A549 (cell line): Measurements from ENCODE around the gene KRTAP12-2. TPM values are rescaled to one million over a fixed set of nuclear protein-coding genes. Genes with fewer than 3 reads are reported as not detected.
"Not testable (repeated sequence)": the region's sequence is repeated elsewhere in the genome, so short reads cannot be mapped to it uniquely, and the experiment has no call there.

Experiments
- ATAC-seq, 2 experiments: fragments of 200-7000 bp in 1 of 2; fragments of >200 bp in 1 of 2; cut with Nextera tagmentation in 1 of 2; cut with Tn5 transposase in 1 of 2; 3 replicates each; pipeline versions ENCODE4 v1.8.0 to v1.9.1; 2018 to 2020; ENCODE audit warnings: mild to moderate bottlenecking in 1 of 2, moderate library complexity in 1 of 2
- CTCF ChIA-PET: fragments of 300-600 bp; sonication (Branson Sonifier 250); formaldehyde crosslinking; extraction: SDS; loops from one replicate; lab custom pipeline; 2021; ENCODE audit warnings: antibody characterized with exemption, inconsistent platforms; lab: Yijun Ruan, JAX
- POLR2A ChIA-PET: fragments of 350-600 bp; formaldehyde crosslinking; extraction: SDS; loops from one replicate; lab custom pipeline; 2021; ENCODE audit warnings: antibody characterized with exemption, inconsistent platforms; lab: Yijun Ruan, JAX
- DNase-seq, 2 experiments: peaks; one replicate each; pipeline versions ENCODE4 v3.0.0 to v3.0.0-alpha.2; 2011 to 2016; ENCODE audit warnings: low read depth in 1 of 2, low spot score in 1 of 2
- FAIRE-seq: peaks from 2 replicates; lab custom pipeline; 2011; peaks lifted over from hg19 to GRCh38; lab: Jason Lieb, UNC
- H3K27ac ChIP-seq, 2 experiments: fragments of >200 bp; sonication (Bioruptor Twin); formaldehyde crosslinking; 3 replicates each; pipeline ENCODE4 v1.5.1; 2016 to 2017
- H3K4me1 ChIP-seq: fragments of >200 bp; sonication (Bioruptor Twin); formaldehyde crosslinking; 3 replicates; pipeline ENCODE4 v1.6.1; 2016
- H3K4me2 ChIP-seq: fragments of >200 bp; sonication (Bioruptor Twin); formaldehyde crosslinking; 3 replicates; pipeline ENCODE4 v1.6.1; 2016
- H3K4me3 ChIP-seq: fragments of >200 bp; sonication (Bioruptor Twin); formaldehyde crosslinking; 3 replicates; pipeline ENCODE4 v1.5.1; 2016
- H3K9me3 ChIP-seq: fragments of >200 bp; sonication (Bioruptor Twin); formaldehyde crosslinking; 3 replicates; pipeline ENCODE4 v1.6.1; 2016
- EHF ChIP-seq: fragments of 250-450 bp; sonication (Bioruptor Pico); IDR thresholded peaks from 2 replicates; pipeline ENCODE4 v1.5.0; 2020; ENCODE audit warnings: mild to moderate bottlenecking
- EHMT2 ChIP-seq: fragments of 200-600 bp; sonication (generic); IDR thresholded peaks from 2 replicates; pipeline ENCODE4 v1.6.1; 2016; ENCODE audit warnings: antibody characterized with exemption, low read depth, mild to moderate bottlenecking, moderate library complexity
- FOXS1 ChIP-seq: fragments of 250-450 bp; sonication (Bioruptor Pico); IDR thresholded peaks from 2 replicates; pipeline ENCODE4 v1.5.0; 2020; ENCODE audit warnings: mild to moderate bottlenecking, moderate library complexity
- HDAC2 ChIP-seq: fragments of 200-600 bp; sonication (generic); IDR thresholded peaks from 2 replicates; pipeline ENCODE4 v1.6.1; 2016
- HOXB13 ChIP-seq: fragments of 250-450 bp; sonication (Bioruptor Pico); IDR thresholded peaks from 2 replicates; pipeline ENCODE4 v1.5.0; 2020; ENCODE audit warnings: low read depth, mild to moderate bottlenecking, moderate library complexity
- NR3C1 ChIP-seq: fragments of >200 bp; sonication (Bioruptor Twin); formaldehyde crosslinking; IDR thresholded peaks from 3 replicates; pipeline ENCODE4 v1.6.1; 2017
- PHF8 ChIP-seq: fragments of 200-600 bp; sonication (generic); IDR thresholded peaks from 2 replicates; pipeline ENCODE4 v1.6.1; 2016; ENCODE audit warnings: low read depth, mild to moderate bottlenecking, antibody characterized with exemption, moderate library complexity, borderline replicate concordance
- POLR2AphosphoS2 ChIP-seq: conservative IDR thresholded peaks from 2 replicates; pipeline ENCODE4 v1.6.1; 2012; ENCODE audit warnings: low read length, improper control_type of control experiment, inconsistent platforms
- SMC3 ChIP-seq: fragments of >200 bp; sonication (Bioruptor Twin); formaldehyde crosslinking; IDR thresholded peaks from 3 replicates; pipeline ENCODE4 v1.6.1; 2018; ENCODE audit warnings: inconsistent platforms
- TP53 ChIP-seq: fragments of 250-450 bp; sonication (Bioruptor Pico); IDR thresholded peaks from 2 replicates; pipeline ENCODE4 v1.5.0; 2021; ENCODE audit warnings: mild to moderate bottlenecking, moderate library complexity
- ZSCAN20 ChIP-seq: fragments of 250-450 bp; sonication (Bioruptor Pico); IDR thresholded peaks from 2 replicates; pipeline ENCODE4 v1.8.0; 2022; ENCODE audit warnings: mild to moderate bottlenecking, moderate library complexity
- WGBS: methylation state at CpG from one replicate; pipeline ENCODE4 v1.1.6; 2017; ENCODE audit errors: missing lambda C conversion rate; 5-methylcytosine and 5-hydroxymethylcytosine counted together
- polyA plus RNA-seq, 4 experiments: library from polyadenylated mRNA; depleted of rRNA in 3 of 4; stranded (reverse); fragments of >200 nt; fragmentation: RNase III in 1 of 4; extraction: RNeasy Plus Mini Kit Qiagen cat#74134 plus additional on column Dnase treatment in 1 of 4; gene quantifications; 2 replicates in 3 of 4; 3 replicates in 1 of 4; pipeline ENCODE4 v1.2.3, GENCODE V29; 2011 to 2017
- TF ChIP-seq, protein P1 (sequence below): fragments of 150-350 bp; IDR thresholded peaks from 2 replicates; pipeline ENCODE4 v1.6.1; 2014; ENCODE audit warnings: low read depth, mild to moderate bottlenecking, low read length

Gene KRTAP12-2
- polyA plus RNA-seq, 2 of the 4 experiments (the other 2 are of a cell fraction) = not detected

DNA sequence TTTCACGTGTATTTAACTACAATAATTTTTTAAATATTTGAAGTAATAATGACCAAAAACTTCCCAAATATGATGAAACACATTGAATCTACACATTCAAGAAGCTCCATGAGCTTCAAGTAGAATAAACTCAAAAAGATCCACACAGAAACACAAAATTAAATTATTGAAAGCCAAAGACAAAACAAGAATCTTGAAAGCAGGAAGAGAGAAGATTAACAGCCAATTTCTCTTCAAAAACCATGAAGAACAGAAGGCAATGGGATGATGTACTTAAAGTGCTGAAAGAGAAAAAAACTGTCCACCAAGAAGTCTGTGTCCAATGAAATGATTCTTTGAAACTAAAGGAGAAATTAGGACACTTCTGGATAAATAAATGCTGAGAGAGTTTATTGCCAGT is 34.7 kb downstream of the KRTAP12-2 start:
- H3K4me3 ChIP-seq = no peak overlapping the region
- no peak for ATAC-seq
- no peak for DNase-seq
- peaks cover 6% of the 10 kb centered on the region; the same call in 2 of the 3 replicates for H3K9me3 ChIP-seq
- ChIA-PET CTCF (no interaction called here), POLR2A (interaction anchor here (0.6 kb wide), 1 partner anchor 133 kb away, joined by 3 read pairs; no protein-coding TSS in a partner anchor)
- no peaks in the 10 kb centered on the region for H3K4me1 ChIP-seq
- no peak for FAIRE-seq
- WGBS = 0% methylated on average over 1 of the region's 1 CpG
- no peak overlapping the region for H3K27ac ChIP-seq
- H3K4me2 ChIP-seq = no peak overlapping the region
- TF ChIP-seq, protein P1, sequence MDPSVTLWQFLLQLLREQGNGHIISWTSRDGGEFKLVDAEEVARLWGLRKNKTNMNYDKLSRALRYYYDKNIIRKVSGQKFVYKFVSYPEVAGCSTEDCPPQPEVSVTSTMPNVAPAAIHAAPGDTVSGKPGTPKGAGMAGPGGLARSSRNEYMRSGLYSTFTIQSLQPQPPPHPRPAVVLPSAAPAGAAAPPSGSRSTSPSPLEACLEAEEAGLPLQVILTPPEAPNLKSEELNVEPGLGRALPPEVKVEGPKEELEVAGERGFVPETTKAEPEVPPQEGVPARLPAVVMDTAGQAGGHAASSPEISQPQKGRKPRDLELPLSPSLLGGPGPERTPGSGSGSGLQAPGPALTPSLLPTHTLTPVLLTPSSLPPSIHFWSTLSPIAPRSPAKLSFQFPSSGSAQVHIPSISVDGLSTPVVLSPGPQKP = no peak
- TF ChIP-seq EHF (CRISPR knock-in tag) (no peak), HDAC2 (no peak), SMC3 (no peak), HOXB13 (CRISPR knock-in tag) (no peak), ZSCAN20 (CRISPR knock-in tag) (no peak), FOXS1 (no peak), PHF8 (no peak), TP53 (CRISPR knock-in tag) (no peak), NR3C1 (no peak)

DNA sequence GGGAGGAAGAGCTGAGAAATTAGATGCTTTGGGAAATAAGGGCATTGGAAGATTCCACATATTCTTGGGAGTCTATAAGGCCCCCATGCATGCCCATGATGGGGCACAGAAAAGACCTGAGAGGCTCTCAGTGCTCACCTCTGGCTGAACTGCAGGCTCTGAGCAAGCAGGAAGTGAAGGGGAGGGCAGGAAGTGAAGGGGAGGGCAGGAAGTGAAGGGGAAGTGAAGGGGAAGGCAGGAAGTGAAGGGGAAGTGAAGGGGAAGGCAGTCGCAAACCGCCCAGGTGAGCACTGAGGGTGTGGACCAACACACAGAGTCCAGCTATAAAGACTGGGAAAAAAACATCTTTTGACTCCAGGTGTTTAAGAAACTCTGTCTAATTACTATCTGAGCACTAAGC is 36.3 kb downstream of the KRTAP12-2 start:
- no peaks in the 10 kb centered on the region for H3K4me1 ChIP-seq
- no peak for ATAC-seq
- TF ChIP-seq POLR2AphosphoS2 = no peak
- TF ChIP-seq, all 56 proteins: peak for 0
- POLR2A ChIA-PET = no interaction called here
- CTCF ChIA-PET = no interaction called here
- no peak for FAIRE-seq
- Histone ChIP-seq H3K27ac (no peak overlapping the region), H3K9me3 (peaks cover 6% of the 10 kb centered on the region; the same call in 2 of the 3 replicates), H3K4me2 (no peak overlapping the region), H3K4me3 (no peak overlapping the region)
- DNase-seq = no peak
- 89% methylated on average over 2 of the region's 2 CpGs for WGBS

DNA sequence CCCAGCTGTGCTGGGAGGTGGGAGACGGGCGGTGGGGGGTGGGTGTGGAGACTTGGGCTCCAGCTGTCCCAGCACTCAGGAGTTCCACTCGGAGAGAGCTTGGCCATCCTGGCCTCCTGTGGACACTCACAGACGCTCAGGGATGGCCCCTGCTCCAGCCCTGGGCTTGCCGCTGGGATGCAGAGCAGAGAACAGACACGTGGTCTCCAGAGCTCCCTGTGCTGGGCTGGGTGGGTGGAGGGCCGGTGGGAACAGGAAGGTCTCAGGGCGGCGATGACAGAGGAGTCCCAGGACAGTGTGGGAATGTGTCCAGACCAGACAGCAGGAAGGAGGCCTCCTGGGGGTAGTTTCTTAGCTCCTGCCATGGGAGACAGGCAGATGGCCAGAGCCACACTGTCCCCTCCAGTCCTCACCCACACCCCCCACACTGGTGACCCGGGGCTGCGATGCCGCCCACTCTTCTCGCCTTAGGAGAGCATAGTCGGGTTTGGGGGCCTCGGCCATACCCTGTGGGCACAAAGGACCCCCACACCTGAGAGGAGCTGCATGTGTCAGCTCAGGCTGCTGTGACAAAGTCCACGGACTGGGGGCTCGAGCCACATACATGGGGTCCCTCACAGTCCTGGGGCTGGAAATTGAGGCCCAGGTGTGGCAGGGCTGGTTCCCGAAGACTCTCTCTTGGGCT is 37.9 kb downstream of the KRTAP12-2 start:
- CTCF ChIA-PET = no interaction called here
- no peak for ATAC-seq
- TF ChIP-seq TP53 (CRISPR knock-in tag) (no peak), EHMT2 (no peak)

DNA sequence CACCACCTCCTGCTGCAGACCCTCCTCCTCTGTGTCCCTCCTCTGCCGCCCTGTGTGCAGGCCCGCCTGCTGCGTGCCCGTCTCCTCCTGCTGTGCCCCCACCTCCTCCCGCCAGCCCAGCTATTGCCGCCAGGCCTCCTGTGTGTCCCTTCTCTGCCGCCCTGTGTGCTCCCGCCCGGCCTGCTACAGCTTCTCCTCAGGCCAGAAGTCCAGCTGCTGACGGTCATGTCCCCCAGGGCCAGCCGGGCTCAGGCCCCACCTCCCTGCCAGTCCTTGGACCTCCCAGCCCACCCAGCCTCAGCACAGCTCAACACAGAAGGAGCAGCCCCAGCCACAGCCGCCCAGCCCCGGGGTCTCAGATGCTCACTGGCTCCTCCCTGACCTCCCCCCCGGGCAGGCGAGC is 38.9 kb downstream of the KRTAP12-2 start:
- 40% methylated on average over 1 of the region's 15 CpGs for WGBS
- POLR2A ChIA-PET, H3K27ac ChIP-seq, ATAC-seq, DNase-seq, FAIRE-seq, H3K4me1 ChIP-seq, H3K4me2 ChIP-seq, CTCF ChIA-PET, H3K4me3 ChIP-seq: not testable (repeated sequence)
- peaks cover 19% of the 10 kb centered on the region; the same call in 2 of the 3 replicates for H3K9me3 ChIP-seq

More for the DNA sequence above, 37.9 kb downstream of the KRTAP12-2 start:
- Histone ChIP-seq H3K4me3 (no peak overlapping the region), H3K9me3 (peaks cover 12% of the 10 kb centered on the region; the same call in 2 of the 3 replicates), H3K27ac (no peak overlapping the region), H3K4me1 (no peaks in the 10 kb centered on the region), H3K4me2 (no peak overlapping the region)
- DNase-seq (no peak), FAIRE-seq (no peak)
- WGBS = 41% methylated on average over 7 of the region's 18 CpGs
- POLR2A ChIA-PET = no interaction called here

DNA sequence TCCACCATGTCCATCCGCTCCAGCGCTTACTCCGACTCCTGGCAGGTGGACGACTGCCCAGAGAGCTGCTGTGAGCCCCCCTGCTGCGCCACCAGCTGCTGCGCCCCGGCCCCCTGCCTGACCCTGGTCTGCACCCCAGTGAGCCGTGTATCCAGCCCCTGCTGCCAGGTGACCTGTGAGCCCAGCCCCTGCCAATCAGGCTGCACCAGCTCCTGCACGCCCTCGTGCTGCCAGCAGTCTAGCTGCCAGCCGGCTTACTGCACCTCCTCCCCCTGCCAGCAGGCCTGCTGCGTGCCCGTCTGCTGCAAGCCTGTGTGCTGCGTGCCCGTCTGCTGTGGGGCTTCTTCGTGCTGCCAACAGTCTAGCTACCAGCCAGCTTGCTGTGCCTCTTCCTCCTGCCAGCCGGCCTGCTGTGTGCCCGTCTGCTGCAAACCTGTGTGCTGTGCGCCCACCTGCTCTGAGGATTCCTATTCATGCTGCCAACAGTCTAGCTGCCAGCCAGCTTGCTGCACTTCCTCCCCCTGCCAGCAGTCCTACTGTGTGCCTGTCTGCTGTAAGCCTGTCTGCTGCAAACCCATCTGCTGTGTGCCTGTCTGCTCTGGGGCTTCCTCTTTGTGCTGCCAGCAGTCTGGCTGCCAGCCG is 39.4 kb downstream of the KRTAP12-2 start:
- H3K4me1 ChIP-seq, H3K4me2 ChIP-seq, H3K27ac ChIP-seq, CTCF ChIA-PET, FAIRE-seq, DNase-seq, POLR2A ChIA-PET, ATAC-seq, H3K4me3 ChIP-seq: not testable (repeated sequence)
- 89% methylated on average over 4 of the region's 20 CpGs for WGBS
- peaks cover 23% of the 10 kb centered on the region; the same call in 2 of the 3 replicates for H3K9me3 ChIP-seq
